Suprapubic skin (tissue), 4 donors: Measurements from ENCODE around the gene DDAH1. TPM values are rescaled to one million over a fixed set of nuclear protein-coding genes. Genes with fewer than 3 reads are reported as not detected.

ENCODE experiments used
- DNase-seq, 2 donors: peaks; one replicate each; pipeline ENCODE4 v3.0.0-alpha.2; 2019; ENCODE audit warnings: low spot score in 2 of 2
- H3K27ac ChIP-seq: fragments of 200-600 bp; sonication (generic); one replicate; pipeline ENCODE4 v1.5.1; 2019
- H3K27me3 ChIP-seq: fragments of 200-600 bp; sonication (generic); one replicate; pipeline ENCODE4 v1.5.1; 2019
- H3K36me3 ChIP-seq: fragments of 200-600 bp; sonication (generic); one replicate; pipeline ENCODE4 v1.5.1; 2019
- H3K4me1 ChIP-seq: fragments of 200-600 bp; sonication (generic); one replicate; pipeline ENCODE4 v1.5.1; 2019
- H3K4me3 ChIP-seq: fragments of 200-600 bp; sonication (generic); one replicate; pipeline ENCODE4 v1.5.1; 2019; ENCODE audit warnings: mild to moderate bottlenecking
- H3K9me3 ChIP-seq: fragments of 200-600 bp; sonication (generic); one replicate; pipeline ENCODE4 v1.5.1; 2019
- EP300 ChIP-seq: sonication (generic); formaldehyde crosslinking; IDR thresholded peaks from one replicate; pipeline ENCODE4 v1.6.1; 2017; ENCODE audit warnings: antibody characterized with exemption
- POLR2A ChIP-seq, 2 donors: fragments of 450-650 bp; IDR thresholded peaks; one replicate each; pipeline ENCODE4 v1.6.1; 2017; ENCODE audit warnings: antibody characterized with exemption in 2 of 2, mild to moderate bottlenecking in 2 of 2, moderate library complexity in 2 of 2
- POLR2AphosphoS5 ChIP-seq, 3 donors: sonication (generic); formaldehyde crosslinking; IDR thresholded peaks; one replicate each; pipeline ENCODE4 v1.6.1; 2017; ENCODE audit warnings: antibody characterized with exemption in 3 of 3
- WGBS: methylation state at CpG from one replicate; pipeline ENCODE4 v1.1.5; 2018; 5-methylcytosine and 5-hydroxymethylcytosine counted together
- total RNA-seq, 4 donors: library from RNA; depleted of rRNA; stranded (reverse); fragments of >200 nt; gene quantifications; one replicate each; pipeline ENCODE4 v1.1.0, GENCODE V29; 2016
- TF ChIP-seq, protein P1 (sequence below), 2 donors: fragments of 200-600 bp in 1 of 2; fragments of 450-650 bp in 1 of 2; sonication (generic) in 1 of 2; IDR thresholded peaks; one replicate each; pipeline ENCODE4 v1.5.1; 2016 to 2019; ENCODE audit warnings: antibody characterized with exemption in 2 of 2, mild to moderate bottlenecking in 1 of 2, moderate library complexity in 1 of 2

DDAH1 gene
- total RNA-seq, 4 donors from 2014 or later: 10.4 to 19.6 (median 15.5) TPM

DNA sequence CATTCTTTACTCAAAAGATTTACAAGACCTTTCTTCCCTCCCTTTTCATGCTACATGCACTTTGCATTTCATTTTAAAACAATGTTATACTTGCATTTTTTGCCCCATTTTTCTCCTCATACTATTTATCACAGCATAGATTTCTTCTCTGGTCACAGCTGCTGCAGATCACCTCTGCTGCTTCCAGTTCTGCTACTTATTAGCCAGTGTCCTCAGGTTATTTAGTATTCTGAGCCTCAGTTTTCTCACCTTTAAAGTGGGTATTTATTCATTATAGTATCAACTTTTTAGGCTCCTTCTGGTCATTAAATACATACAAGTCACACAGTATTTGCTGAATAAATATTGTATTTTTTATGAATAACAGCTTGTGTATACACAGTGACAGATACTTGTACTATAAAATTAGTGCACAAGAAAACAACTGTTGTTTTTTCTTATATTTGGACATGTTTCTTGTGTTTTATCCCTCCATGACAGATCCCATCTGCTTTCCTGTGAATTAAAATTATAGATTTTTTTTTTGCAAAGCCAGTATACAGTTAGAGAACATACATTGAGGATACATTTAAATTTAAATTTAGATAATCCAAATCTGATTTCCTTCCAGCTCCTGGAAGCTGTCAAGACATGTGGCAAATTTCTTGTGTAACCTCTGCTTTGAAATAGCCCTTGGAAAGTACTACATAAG is 103.2 kb downstream of the DDAH1 start:
- H3K27ac ChIP-seq: no peak overlapping the region
- TF ChIP-seq EP300 (no peak), POLR2AphosphoS5 (IDR thresholded peaks at IDR 0.05) (no peak), POLR2A (IDR thresholded peaks at IDR 0.05) (no peak)
- TF ChIP-seq, protein P1, sequence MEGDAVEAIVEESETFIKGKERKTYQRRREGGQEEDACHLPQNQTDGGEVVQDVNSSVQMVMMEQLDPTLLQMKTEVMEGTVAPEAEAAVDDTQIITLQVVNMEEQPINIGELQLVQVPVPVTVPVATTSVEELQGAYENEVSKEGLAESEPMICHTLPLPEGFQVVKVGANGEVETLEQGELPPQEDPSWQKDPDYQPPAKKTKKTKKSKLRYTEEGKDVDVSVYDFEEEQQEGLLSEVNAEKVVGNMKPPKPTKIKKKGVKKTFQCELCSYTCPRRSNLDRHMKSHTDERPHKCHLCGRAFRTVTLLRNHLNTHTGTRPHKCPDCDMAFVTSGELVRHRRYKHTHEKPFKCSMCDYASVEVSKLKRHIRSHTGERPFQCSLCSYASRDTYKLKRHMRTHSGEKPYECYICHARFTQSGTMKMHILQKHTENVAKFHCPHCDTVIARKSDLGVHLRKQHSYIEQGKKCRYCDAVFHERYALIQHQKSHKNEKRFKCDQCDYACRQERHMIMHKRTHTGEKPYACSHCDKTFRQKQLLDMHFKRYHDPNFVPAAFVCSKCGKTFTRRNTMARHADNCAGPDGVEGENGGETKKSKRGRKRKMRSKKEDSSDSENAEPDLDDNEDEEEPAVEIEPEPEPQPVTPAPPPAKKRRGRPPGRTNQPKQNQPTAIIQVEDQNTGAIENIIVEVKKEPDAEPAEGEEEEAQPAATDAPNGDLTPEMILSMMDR (IDR thresholded peaks at IDR 0.05): no peak

DNA sequence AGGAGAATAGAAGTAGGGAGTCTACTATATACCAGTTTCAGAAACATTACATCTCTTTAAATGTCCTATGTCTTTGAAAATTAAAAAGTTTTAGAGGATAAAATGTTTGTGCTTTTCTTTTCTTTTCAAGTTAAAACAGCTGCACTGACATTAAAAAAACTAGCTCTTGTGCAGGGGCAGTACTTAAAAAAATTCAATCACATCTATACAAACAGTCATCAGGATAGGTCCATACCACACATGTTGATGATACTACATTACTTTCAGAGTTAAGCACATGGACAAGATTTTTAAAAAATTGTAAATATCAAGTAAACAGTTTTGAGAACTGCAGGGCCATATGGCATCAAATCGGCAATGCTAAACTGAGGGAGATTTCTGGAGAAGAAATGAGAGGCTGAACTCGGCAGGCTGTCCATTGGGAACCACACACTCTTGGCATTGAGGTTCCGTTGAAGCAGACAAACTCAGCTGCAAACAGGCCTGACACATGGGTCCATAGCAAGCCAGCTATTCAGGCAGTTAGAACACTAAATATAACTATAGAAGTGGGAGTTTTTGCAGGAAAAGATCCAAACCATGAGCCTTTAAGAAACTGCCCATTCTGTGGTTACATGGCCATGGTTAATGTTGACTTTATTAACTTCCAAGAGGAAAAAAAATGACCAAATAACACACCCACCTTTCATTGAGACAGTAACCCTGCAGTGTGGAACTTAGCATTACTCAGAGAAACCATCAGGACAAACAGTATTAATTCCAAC is 104.0 kb downstream of the DDAH1 start:
- Histone ChIP-seq H3K27me3 (no peaks in the 10 kb centered on the region), H3K9me3 (no peaks in the 10 kb centered on the region), H3K4me1 (peaks cover 31% of the 10 kb centered on the region), H3K27ac (no peak overlapping the region), H3K36me3 (no peaks in the 10 kb centered on the region), H3K4me3 (no peak overlapping the region)
- 56% methylated on average over 3 of the region's 3 CpGs for WGBS
- TF ChIP-seq POLR2AphosphoS5 (IDR thresholded peaks at IDR 0.05): no peak
- no peak for DNase-seq

More for the DNA sequence above, 103.2 kb downstream of the DDAH1 start:
- H3K4me1 ChIP-seq: peaks cover 31% of the 10 kb centered on the region
- no peak for DNase-seq
- no peak overlapping the region for H3K4me3 ChIP-seq
- H3K36me3 ChIP-seq: no peaks in the 10 kb centered on the region
- H3K27me3 ChIP-seq: no peaks in the 10 kb centered on the region
- H3K9me3 ChIP-seq: no peaks in the 10 kb centered on the region

DNA sequence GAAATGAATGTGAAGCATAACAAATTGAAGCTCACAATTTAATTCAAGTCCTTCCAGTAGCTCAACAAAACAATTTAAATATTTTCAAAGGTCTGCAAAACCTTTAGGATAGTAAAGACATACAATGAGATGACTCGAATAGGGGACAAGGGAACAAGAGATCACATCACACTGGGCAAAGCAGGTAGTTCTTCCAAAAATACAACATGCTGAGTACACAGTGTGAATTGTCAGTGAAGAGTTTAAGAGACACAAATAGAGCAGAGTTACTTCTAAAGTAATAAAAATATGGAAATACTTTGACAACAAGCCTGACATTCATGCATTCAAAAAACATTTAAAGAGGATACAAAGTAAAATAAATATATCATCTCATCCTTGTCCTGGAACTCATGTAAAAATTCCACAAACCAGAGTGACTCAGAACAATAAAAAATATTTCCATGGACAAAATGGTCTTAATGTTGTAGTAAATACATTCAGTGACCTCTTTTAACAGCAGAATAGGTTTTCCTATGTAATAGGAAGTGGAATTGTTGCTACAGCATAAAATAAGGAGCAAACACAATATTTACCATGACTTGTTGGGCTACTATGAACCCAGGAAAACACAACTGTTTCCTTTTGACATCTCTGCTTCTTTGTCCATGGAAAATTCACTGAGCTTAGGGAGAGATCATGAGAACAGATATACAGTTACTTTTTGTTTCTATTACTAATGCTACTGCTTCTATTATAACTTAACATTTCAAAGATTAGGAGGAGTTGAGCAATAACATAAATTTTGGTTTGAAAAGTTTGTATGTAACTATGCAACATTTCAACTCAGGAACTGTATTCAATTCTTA is 104.9 kb downstream of the DDAH1 start:
- no peak for DNase-seq
- H3K27me3 ChIP-seq: no peaks in the 10 kb centered on the region
- peaks cover 28% of the 10 kb centered on the region for H3K4me1 ChIP-seq
- WGBS: 68% methylated on average over 1 of the region's 1 CpG
- H3K4me3 ChIP-seq: no peak overlapping the region
- H3K9me3 ChIP-seq: no peaks in the 10 kb centered on the region
- TF ChIP-seq POLR2A (IDR thresholded peaks at IDR 0.05): no peak
- TF ChIP-seq POLR2AphosphoS5 (IDR thresholded peaks at IDR 0.05): no peak
- TF ChIP-seq EP300: no peak
- TF ChIP-seq, protein P1 (IDR thresholded peaks at IDR 0.05): no peak
- H3K27ac ChIP-seq: no peak overlapping the region
- H3K36me3 ChIP-seq: no peaks in the 10 kb centered on the region

DNA sequence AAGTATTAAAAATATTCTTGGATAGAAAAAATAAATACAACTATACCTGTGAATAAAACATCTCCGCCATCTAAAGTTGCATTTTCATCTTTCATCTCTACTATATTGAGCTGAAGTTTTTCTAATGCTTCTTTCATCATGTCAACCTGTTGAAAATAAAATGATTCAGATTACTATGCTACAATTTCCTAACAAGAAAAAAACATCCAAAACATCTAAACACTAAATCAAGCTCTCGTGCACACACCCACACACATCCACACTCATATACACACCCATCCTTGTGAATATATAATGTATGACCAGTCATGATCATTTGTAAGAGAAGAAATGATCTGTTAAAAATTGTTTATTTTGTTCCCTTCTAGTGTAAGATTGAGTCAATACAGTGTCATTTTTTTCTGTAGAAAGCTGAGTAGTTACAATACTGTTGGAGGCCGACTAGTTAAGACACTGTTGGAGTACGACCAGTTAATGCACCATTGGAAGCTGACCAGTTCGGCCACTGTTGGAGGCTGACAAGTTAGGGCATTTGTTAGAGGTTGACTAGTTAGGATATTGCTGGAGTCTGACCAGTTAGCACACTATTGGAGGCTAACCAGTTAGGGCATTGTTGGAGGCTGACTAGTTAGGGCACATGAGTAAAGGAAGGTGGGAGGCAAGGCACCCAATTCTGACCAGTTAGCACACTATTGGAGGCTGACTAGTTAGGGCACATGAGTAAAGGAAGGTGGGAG is 106.1 kb downstream of the DDAH1 start:
- no peak for DNase-seq
- TF ChIP-seq EP300 (no peak), POLR2A (IDR thresholded peaks at IDR 0.05) (no peak), POLR2AphosphoS5 (IDR thresholded peaks at IDR 0.05) (no peak)
- TF ChIP-seq, protein P1 (IDR thresholded peaks at IDR 0.05): no peak
- Histone ChIP-seq H3K4me1 (peaks cover 23% of the 10 kb centered on the region), H3K4me3 (no peak overlapping the region), H3K27ac (no peak overlapping the region), H3K36me3 (no peaks in the 10 kb centered on the region), H3K9me3 (no peaks in the 10 kb centered on the region), H3K27me3 (no peaks in the 10 kb centered on the region)
- 95% methylated on average over 5 of the region's 5 CpGs for WGBS

DNA sequence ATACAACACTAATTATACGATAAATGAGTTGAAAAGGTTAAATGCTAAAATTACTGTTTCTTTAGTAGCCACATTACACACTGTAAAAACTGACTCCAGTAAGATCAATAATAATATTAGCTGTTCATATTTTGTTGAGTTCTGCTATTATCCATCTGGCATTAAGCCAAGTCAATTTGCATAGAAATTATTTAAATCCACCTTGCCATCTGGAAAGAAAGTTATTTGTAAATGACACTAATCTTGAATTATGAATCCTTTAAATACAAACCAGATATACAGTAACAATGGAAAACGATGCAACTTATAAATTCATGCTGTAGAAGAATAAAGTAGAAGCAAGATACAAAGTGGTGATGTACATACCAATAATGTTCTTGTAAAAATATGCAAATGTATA is 107.1 kb downstream of the DDAH1 start:
- Histone ChIP-seq H3K27me3 (no peaks in the 10 kb centered on the region), H3K36me3 (no peaks in the 10 kb centered on the region), H3K4me1 (peaks cover 13% of the 10 kb centered on the region), H3K27ac (no peak overlapping the region), H3K9me3 (no peaks in the 10 kb centered on the region), H3K4me3 (no peak overlapping the region)
- DNase-seq: no peak
- 79% methylated on average over 2 of the region's 2 CpGs for WGBS
- no peak for TF ChIP-seq POLR2AphosphoS5 (IDR thresholded peaks at IDR 0.05)
